Left lung (tissue), 10 donors: Measurements from ENCODE around the gene WDR73. TPM values are rescaled to one million over a fixed set of nuclear protein-coding genes. Genes with fewer than 3 reads are reported as not detected.
"Not testable (repeated sequence)": the region's sequence is repeated elsewhere in the genome, so short reads cannot be mapped to it uniquely, and the experiment has no call there.

ENCODE experiments used
- ATAC-seq: fragments of 200-7000 bp; cut with Tn5 transposase; one replicate; pipeline ENCODE4 v1.9.1; 2020; ENCODE audit warnings: moderate library complexity
- DNase-seq, 4 donors: peaks; one replicate each; pipeline ENCODE4 v3.0.0-alpha.2; 2013 to 2020
- H3K27ac ChIP-seq, 2 donors: fragments of 200-600 bp; sonication (generic) in 1 of 2; one replicate each; pipeline versions ENCODE4 v1.5.0 to v1.8.0; 2020 to 2021
- H3K27me3 ChIP-seq, 2 donors: fragments of 200-600 bp; sonication (generic) in 1 of 2; one replicate each; pipeline versions ENCODE4 v1.5.0 to v1.8.0; 2020 to 2021
- H3K36me3 ChIP-seq, 2 donors: fragments of 200-600 bp; sonication (generic) in 1 of 2; one replicate each; pipeline versions ENCODE4 v1.5.0 to v1.8.0; 2020 to 2021
- H3K4me1 ChIP-seq, 2 donors: fragments of 200-600 bp; one replicate each; pipeline ENCODE4 v1.8.0; 2021
- H3K4me3 ChIP-seq, 2 donors: fragments of 200-600 bp; sonication (generic) in 1 of 2; one replicate each; pipeline versions ENCODE4 v1.5.0 to v1.8.0; 2020 to 2021; ENCODE audit warnings: mild to moderate bottlenecking in 1 of 2
- H3K9me3 ChIP-seq, 2 donors: fragments of 200-600 bp; sonication (generic) in 1 of 2; one replicate each; pipeline versions ENCODE4 v1.5.0 to v1.8.0; 2020 to 2021
- intact Hi-C, 2 donors: fragments of 100-400 bp; cut with DNase I; formaldehyde crosslinking; loops; one replicate each; pipeline versions ENCODE4 v1.11.2 to v1.14.2; 2022
- polyA plus RNA-seq, 6 donors: library from polyadenylated mRNA; unstranded; fragments of 120-200 nt; gene quantifications; one replicate each; pipeline ENCODE4 v1.2.1, GENCODE V29; 2013; ENCODE audit not compliant: insufficient read length in 6 of 6
- total RNA-seq, 2 donors: library from RNA; stranded (reverse); fragmentation: NEBNext Ultra II Directional; extraction: Animal tissue kit (Norgen Biotek cat#: 25700); gene quantifications; one replicate each; pipeline ENCODE4 v1.2.1, GENCODE V29; 2021
- TF ChIP-seq, protein P1 (sequence below), 2 donors: fragments of 200-600 bp; sonication (generic) in 1 of 2; IDR thresholded peaks; one replicate each; pipeline versions ENCODE4 v1.5.0 to v1.8.0; 2021; ENCODE audit warnings: antibody characterized with exemption in 2 of 2
- donor health status: DM: no; HTN: yes; CAD: no.
- donor health status: DM: no; HTN: no; CAD: no.

Gene WDR73
- total and polyA plus RNA-seq, 8 donors = 25.5 to 48.2 (median 40.2) TPM

GRCh38 chr15:84697236-84697990, 43.3 kb upstream of the WDR73 start:
- H3K27me3 ChIP-seq = no peaks in the 10 kb centered on the region
- DNase-seq (no peak), ATAC-seq (no peak)
- H3K9me3 ChIP-seq = no peaks in the 10 kb centered on the region
- peak overlapping the region in 1 of 2 donors; percentile 7 for H3K27ac ChIP-seq
- H3K4me3 ChIP-seq = no peak overlapping the region
- intact Hi-C loops = no loop called here
- H3K36me3 ChIP-seq = peaks cover 0 to 4% of the 10 kb centered on the region in 2 donors
- peaks cover 0 to 47% of the 10 kb centered on the region in 2 donors for H3K4me1 ChIP-seq
- TF ChIP-seq, protein P1, sequence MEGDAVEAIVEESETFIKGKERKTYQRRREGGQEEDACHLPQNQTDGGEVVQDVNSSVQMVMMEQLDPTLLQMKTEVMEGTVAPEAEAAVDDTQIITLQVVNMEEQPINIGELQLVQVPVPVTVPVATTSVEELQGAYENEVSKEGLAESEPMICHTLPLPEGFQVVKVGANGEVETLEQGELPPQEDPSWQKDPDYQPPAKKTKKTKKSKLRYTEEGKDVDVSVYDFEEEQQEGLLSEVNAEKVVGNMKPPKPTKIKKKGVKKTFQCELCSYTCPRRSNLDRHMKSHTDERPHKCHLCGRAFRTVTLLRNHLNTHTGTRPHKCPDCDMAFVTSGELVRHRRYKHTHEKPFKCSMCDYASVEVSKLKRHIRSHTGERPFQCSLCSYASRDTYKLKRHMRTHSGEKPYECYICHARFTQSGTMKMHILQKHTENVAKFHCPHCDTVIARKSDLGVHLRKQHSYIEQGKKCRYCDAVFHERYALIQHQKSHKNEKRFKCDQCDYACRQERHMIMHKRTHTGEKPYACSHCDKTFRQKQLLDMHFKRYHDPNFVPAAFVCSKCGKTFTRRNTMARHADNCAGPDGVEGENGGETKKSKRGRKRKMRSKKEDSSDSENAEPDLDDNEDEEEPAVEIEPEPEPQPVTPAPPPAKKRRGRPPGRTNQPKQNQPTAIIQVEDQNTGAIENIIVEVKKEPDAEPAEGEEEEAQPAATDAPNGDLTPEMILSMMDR (IDR thresholded peaks at IDR 0.05) = no peak

DNA sequence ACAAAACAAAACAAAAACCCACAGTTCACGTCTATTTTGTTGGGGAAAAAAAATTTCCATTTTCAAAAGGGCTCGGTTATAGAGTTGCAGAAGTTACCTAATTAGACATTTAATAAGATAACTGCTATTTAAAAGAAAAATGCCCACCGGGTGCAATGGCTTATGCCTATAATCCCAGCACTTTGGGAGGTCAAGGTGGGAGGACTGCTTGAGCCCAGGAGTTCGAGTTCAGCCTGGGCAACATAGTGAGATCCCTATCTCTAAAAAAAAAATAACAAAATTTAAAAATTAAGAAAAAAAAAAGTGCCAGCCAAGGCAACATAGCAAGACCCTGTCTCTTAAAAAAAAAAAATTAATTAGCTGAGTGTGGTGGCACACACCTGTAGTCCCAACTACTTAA, 42.7 kb upstream of the WDR73 start:
- intact Hi-C loops = no loop called here

GRCh38 chr15:84690342-84690741, 36.3 kb upstream of the WDR73 start:
- intact Hi-C loops = no loop called here
- ATAC-seq = no peak
- no peak for DNase-seq
- no peak overlapping the region for H3K27ac ChIP-seq
- H3K4me3 ChIP-seq = no peak overlapping the region
- TF ChIP-seq, protein P1 (IDR thresholded peaks at IDR 0.05) = no peak
- no peaks in the 10 kb centered on the region for H3K27me3 ChIP-seq
- H3K9me3 ChIP-seq = no peaks in the 10 kb centered on the region
- H3K4me1 ChIP-seq = peaks cover 0 to 22% of the 10 kb centered on the region in 2 donors
- H3K36me3 ChIP-seq = peaks cover 0 to 56% of the 10 kb centered on the region in 2 donors

More for the DNA sequence above, 42.7 kb upstream of the WDR73 start:
- H3K9me3 ChIP-seq = no peaks in the 10 kb centered on the region
- no peaks in the 10 kb centered on the region for H3K27me3 ChIP-seq
- H3K4me1 ChIP-seq = peaks cover 0 to 40% of the 10 kb centered on the region in 2 donors
- H3K36me3 ChIP-seq = peaks cover 0 to 2% of the 10 kb centered on the region in 2 donors
- no peak for ATAC-seq
- no peak overlapping the region for H3K27ac ChIP-seq
- TF ChIP-seq, protein P1 (IDR thresholded peaks at IDR 0.05) = no peak
- no peak overlapping the region for H3K4me3 ChIP-seq
- no peak for DNase-seq

DNA sequence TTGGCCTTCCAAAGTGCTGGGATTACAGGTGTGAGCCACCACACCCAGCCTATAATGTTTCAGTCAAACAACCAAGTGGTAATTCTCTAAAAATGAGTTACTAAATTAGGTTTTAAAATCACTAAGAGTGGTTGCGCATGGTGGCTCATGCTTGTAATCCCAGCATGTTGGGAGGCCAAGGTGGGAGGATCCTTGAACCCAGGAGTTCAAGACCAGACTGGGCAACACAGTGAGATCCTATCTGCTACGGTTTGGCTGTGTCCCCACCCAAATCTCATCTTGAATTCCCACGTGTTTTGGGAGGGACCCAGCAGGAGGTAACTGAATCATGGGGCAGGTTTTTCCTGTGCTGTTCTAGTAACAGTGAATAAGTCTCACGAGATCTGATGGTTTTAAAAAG, 35.8 kb upstream of the WDR73 start:
- DNase-seq = no peak
- no peaks in the 10 kb centered on the region for H3K27me3 ChIP-seq
- peaks cover 0 to 27% of the 10 kb centered on the region in 2 donors for H3K4me1 ChIP-seq
- H3K27ac ChIP-seq = no peak overlapping the region
- H3K4me3 ChIP-seq = no peak overlapping the region
- TF ChIP-seq, protein P1 (IDR thresholded peaks at IDR 0.05) = no peak
- H3K9me3 ChIP-seq = no peaks in the 10 kb centered on the region
- intact Hi-C loops = no loop called here
- peaks cover 0 to 61% of the 10 kb centered on the region in 2 donors for H3K36me3 ChIP-seq
- ATAC-seq = no peak

DNA sequence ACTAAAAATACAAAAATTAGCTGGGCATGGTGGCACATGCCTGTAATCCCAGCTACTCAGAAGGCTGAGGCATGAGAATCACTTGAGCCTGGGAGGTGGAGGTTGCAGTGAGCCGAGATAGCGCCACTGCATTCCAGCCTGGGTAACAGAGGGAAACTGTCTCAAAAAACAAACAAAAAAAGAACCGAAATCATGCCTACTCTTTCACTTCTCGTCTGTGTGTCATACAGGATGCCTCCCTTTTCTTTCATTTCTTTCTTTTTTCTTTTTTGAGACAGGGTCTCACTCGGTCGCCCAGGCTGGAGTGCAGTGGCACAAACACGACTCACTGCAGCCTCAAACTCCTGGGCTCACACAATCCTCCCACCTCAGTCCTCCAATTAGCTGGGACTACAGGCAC, 32.4 kb upstream of the WDR73 start:
- ATAC-seq, intact Hi-C loops: not testable (repeated sequence)
- peaks cover 0 to 87% of the 10 kb centered on the region in 2 donors for H3K36me3 ChIP-seq

More for the DNA sequence above, 32.4 kb upstream of the WDR73 start:
- peaks cover 0 to 23% of the 10 kb centered on the region in 2 donors for H3K4me1 ChIP-seq
- not testable (repeated sequence) for H3K4me3 ChIP-seq, DNase-seq, H3K27ac ChIP-seq, H3K9me3 ChIP-seq, H3K27me3 ChIP-seq
